Endometrium (tissue), 2 donors: ENCODE results near the gene C1QTNF5.

Source experiments
- FAIRE-seq: peaks from 2 replicates; lab custom pipeline; 2012; peaks lifted over from hg19 to GRCh38; lab: Jason Lieb, UNC
- donor health status: control.
- donor health status: control.

Gene C1QTNF5

GRCh38 chr11:119295178-119295577, 45.5 kb downstream of the C1QTNF5 start:
- no peak for FAIRE-seq

DNA sequence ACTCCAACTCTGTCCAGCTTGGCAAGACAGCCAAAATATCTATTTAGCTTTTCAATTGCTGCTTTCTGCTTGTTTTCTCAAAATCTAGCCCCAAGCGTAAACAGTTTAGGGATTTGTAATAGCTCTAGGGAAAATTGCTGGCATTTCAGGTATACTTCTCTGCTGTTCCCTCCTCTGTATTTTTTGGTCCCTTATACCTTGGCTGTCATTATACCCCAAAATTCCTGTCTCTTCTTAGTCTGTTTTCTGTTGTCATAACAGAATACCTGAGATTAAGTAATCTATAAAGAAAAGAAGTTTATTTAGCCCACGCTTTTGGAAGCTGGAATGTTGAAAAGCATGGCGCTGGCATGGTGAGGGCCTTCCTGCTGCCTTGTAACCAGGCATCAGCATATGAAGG, 47.2 kb downstream of the C1QTNF5 start:
- FAIRE-seq, result no peak

DNA sequence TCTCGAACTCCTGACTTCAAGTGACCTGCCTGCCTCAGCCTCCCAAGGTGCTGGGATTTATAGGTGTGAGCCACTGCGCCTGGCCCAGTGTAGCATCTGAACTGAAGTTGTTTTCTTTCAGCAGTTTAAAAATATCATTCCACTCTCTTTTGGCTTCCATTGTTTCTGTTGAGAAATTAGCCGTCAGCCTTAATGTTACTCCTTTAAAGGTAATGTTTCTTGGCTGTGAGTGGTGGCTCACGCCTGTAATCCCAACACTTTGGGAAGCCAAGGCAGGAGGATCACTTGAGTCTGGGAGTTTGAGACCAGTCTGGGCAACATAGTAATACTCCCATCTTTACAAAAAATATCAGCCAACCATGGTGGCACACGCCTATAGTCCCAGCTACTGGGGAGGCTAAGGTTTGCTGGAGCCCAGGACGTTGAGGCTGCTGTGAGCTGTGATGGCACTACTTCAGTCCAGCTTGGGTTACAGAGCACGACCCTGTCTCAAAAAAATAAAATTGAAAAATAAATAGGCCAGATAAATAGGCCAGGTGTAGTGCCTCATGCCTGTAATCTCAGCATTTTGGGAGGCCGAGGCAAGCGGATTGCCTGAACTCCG, 49.7 kb downstream of the C1QTNF5 start:
- FAIRE-seq, result no peak
